Measurements from ENCODE around the gene CRIM1.

DNA sequence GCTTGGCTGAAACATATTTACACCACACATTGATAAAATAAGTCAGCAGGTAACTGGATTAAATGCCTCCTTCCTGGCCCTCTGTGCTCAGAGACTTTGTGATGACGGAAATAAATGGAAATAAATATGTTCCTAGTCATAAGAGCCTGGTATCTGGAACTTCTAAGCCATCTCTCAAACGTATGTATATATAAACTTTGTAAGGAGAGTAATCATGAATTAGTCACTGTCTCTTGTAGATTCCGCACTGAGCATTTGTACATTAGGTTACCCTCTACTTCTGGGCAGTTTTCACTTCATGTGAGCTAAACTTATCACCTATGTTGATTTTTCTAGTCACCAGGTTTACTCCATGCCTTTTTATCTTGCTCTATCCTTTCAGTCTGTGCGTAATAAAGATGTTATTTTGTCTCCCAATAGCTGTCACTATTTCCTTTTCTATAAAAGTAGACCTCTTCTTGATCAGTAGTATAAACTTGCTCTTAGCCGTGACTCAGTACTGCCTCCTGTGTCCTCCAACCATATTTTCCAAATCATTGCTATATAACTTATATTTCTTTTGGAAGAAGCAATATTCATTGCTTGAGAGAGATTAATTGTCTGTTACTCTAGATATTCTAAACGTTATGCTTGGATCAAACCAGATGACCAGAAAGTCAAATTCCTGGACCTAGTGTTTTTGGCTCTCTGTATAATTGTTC lies 189.2 kb downstream of the CRIM1 start:
- TF ChIP-seq EZH2 (IDR thresholded peaks at IDR 0.05; ENCODE audit: insufficient read depth, poor library complexity, severe bottlenecking) = no peak
- TF ChIP-seq EZH2phosphoT487 (IDR thresholded peaks at IDR 0.05; ENCODE audit: insufficient read depth, low read depth) = no peak

Data from GM23248 (cell line).